Stimulated activated naive CD4-positive, alpha-beta T cell treated with Interleukin-2 at 50 U/mL for 16 hours (primary cell): ENCODE data around the gene HSD3B1.
"Not testable (repeated sequence)": the region's sequence is repeated elsewhere in the genome, so short reads cannot be mapped to it uniquely, and the experiment has no call there.

Experiments used
- DNase-seq: peaks from one replicate; lab custom pipeline; 2025; lab: John Stamatoyannopoulos, UW

The HSD3B1 gene

DNA sequence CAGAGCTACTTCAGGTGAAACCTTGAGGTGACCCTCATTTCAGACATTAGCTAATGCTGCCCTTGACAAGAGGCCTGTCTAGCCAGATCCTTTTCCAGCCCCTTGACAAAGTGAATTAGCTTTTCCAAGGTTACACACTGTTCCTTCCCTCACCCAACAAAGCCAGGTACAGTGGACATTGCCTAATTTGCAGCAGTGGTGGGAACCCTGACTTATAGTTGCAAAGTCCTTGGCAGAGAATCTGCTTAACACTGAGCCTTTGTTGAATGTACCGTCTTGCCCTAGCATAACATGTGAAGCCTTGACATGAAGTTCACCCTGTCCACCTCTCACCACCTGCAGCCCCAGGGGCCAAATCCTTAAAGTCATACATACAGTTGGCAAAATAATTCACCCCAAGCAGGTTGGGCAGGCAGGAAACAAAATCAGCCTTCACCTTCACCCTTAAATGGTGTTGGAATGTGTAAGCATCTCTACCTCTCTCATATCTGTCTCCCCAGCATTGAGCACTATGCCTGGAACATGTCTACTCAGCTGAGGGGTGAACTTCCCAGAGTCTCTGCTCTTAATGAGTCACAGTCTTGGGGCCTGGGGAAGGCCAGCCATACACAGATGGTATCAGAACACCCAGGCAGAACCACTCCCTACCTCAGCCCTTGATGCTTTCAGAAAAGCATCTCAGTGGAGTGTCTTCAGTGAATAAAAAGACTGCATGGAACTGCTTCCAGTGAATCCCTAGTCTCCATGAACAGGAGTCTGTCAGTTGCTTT is 46.5 kb downstream of the HSD3B1 start:
- not testable (repeated sequence) for DNase-seq

DNA sequence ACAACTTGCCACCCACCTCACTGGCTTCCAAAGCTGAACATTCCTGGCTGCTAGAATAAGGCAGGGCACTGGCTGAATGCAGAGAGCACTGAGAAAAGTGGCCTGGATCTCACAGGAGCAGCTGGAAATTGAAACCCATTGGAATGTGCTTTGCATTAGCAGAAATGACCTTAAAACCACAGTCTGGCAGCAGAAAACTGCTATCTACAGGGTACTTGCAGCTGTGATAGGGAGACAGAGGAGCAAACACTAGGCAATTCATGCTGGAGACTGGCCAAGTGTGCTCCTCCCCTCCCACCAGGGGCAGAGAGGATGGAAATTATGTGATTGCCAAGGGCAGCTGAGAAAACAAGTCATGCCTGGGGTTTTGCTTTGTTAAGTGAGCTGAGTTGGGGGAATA is 47.2 kb downstream of the HSD3B1 start:
- no peak for DNase-seq

DNA sequence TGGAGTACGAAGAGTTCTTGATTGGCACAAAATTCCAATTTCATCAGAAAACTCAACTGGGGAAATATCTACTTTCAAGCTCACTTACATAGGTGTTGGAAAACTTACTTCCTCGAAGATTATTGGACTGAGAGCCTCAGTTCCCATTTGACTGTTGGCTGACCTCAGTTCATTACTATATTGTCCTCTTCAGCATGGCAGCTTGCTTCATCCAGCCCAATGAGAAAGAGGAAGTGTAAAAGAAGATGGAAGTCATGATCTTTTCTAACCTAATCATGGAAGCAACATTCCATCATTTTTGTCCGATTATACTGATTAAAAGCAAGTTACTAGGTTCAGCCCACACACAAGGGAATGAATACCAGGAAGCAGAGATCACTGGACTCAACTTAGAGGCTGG is 49.4 kb downstream of the HSD3B1 start:
- no peak for DNase-seq

DNA sequence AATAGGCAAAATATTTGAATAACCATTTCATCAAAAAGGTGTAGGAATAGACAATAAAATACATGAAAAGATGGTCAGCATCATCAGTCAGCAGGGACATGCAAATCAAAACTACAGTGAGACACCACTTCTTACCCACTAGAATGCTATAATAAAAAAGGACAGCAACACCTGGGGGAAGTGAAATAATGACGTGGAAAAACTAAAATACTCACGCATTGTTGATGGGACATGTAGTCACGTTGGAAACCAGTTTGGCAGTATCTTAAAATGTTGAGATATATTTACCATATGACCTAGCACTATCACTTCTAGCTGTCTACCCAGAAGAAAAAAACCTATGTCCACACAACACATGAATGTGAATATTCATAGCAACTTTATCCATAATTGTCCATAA is 53.4 kb downstream of the HSD3B1 start:
- DNase-seq: not testable (repeated sequence)

DNA sequence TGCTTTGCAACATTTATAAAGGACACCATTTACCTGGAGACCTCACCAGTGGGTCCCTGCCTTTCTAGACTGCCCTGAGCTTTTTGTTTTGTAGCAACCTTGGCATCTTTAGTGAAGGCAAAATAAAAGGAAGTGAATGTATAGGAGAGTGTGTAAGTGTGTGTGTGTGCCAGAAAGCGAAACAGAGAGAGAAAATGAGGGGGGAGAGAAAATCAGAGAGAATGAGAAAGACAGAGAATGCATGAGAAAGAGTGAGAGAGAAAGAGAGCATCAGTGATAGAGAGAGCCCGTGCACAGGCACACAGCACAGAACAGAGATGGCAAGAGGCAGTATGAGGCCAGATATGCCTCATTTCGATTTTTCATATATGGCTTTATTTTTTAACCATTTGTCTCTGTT is 57.5 kb downstream of the HSD3B1 start:
- DNase-seq: no peak
